Heart right ventricle (tissue), 16 donors: Measurements from ENCODE around the gene EIF4G2. TPM values are rescaled to one million over a fixed set of nuclear protein-coding genes. Genes with fewer than 3 reads are reported as not detected.

Experiments
- ATAC-seq, 8 donors: fragments of 200-7000 bp; cut with Tn5 transposase; one replicate each; pipeline ENCODE4 v1.9.1; 2020; ENCODE audit warnings: mild to moderate bottlenecking in 8 of 8, moderate library complexity in 8 of 8, moderate number of reproducible peaks in 1 of 8
- DNase-seq, 2 donors: peaks; one replicate each; pipeline ENCODE4 v3.0.0-alpha.2; 2020
- H3K27ac ChIP-seq, 10 donors: fragments of 200-600 bp; sonication (generic) in 2 of 10; one replicate each; pipeline versions ENCODE4 v1.5.0 to v1.8.0; 2020 to 2022; ENCODE audit warnings: mild to moderate bottlenecking in 3 of 10
- H3K27me3 ChIP-seq, 7 donors: fragments of 200-600 bp; one replicate each; pipeline ENCODE4 v1.8.0; 2021 to 2022; ENCODE audit warnings: mild to moderate bottlenecking in 2 of 7
- H3K36me3 ChIP-seq, 9 donors: fragments of 200-600 bp; sonication (generic) in 1 of 9; one replicate each; pipeline versions ENCODE4 v1.5.0 to v1.8.0; 2020 to 2022; ENCODE audit warnings: mild to moderate bottlenecking in 2 of 9
- H3K4me1 ChIP-seq, 9 donors: fragments of 200-600 bp; sonication (generic) in 1 of 9; one replicate each; pipeline versions ENCODE4 v1.5.0 to v1.8.0; 2020 to 2022; ENCODE audit warnings: mild to moderate bottlenecking in 4 of 9
- H3K4me3 ChIP-seq, 10 donors: fragments of 200-600 bp; sonication (generic) in 2 of 10; one replicate each; pipeline versions ENCODE4 v1.5.0 to v1.8.0; 2020 to 2022; ENCODE audit warnings: mild to moderate bottlenecking in 7 of 10, moderate library complexity in 2 of 10
- H3K9me3 ChIP-seq, 11 donors: fragments of 200-600 bp in 10 of 11; sonication (generic) in 2 of 11; one replicate each; pipeline versions ENCODE4 v1.5.0 to v1.8.0; 2013 to 2022; ENCODE audit warnings: mild to moderate bottlenecking in 2 of 11, control low read depth in 1 of 11, moderate library complexity in 1 of 11
- WGBS, 2 donors: extraction: QIAGEN DNeasy Blood & Tissue Kit; methylation state at CpG; one replicate each; pipeline ENCODE4 v1.1.7; 2013; ENCODE audit warnings: inconsistent platforms in 1 of 2; 5-methylcytosine and 5-hydroxymethylcytosine counted together
- intact Hi-C, 10 donors: fragments of 100-400 bp; cut with DNase I; formaldehyde crosslinking; loops; one replicate each; pipeline versions ENCODE4 v1.11.1 to v1.14.2; 2022
- polyA plus RNA-seq, 2 donors: library from polyadenylated mRNA; stranded (reverse); fragments of 200-250 nt; gene quantifications; one replicate each; pipeline ENCODE4 v1.2.3, GENCODE V29; 2013
- total RNA-seq, 10 donors: library from RNA; stranded (reverse); fragmentation: NEBNext Ultra II Directional in 3 of 10; extraction: Animal tissue kit (Norgen Biotek cat#: 25700) in 3 of 10; gene quantifications; one replicate each; pipeline versions ENCODE4 v1.2.1 to v1.2.4, GENCODE V29; 2021 to 2023
- TF ChIP-seq, protein P1 (sequence below), 9 donors: fragments of 200-600 bp; sonication (generic) in 2 of 9; IDR thresholded peaks; one replicate each; pipeline versions ENCODE4 v1.5.0 to v1.8.0; 2021 to 2022; ENCODE audit warnings: antibody characterized with exemption in 9 of 9, mild to moderate bottlenecking in 5 of 9, moderate library complexity in 1 of 9
- donor health status: Arrhythmogenic right ventricular cardiomyopathy.
- donor health status: ischemic (EF 13 %, LVEDD 7.1; RV severe dilation, severe dysfunction).
- donor health status: healthy with polysubstance abuse.
- donor health status: DM: no; HTN: yes; CAD: no.
- donor health status: DM: no; HTN: no; CAD: no.
- donor health status: ischemic (EF 25% LVEDD 6.9; RV normal size, moderate dysfunction).
- donor health status: ischemic (EF 25% LVEDD 5.7; RV mildly dilated, moderate dysfunction).
- donor health status: healthy.
- donor health status: DM: yes; HTN: yes; CAD: no.
- donor health status: Ischemic cardiomyopathy.
- donor health status: ischemic (EF 35%, LVEDD 5.7; RV mildly dilated, moderate dysfunction).
- donor health status: nonischemic (EF 11% LVEDD 7.7; RV severe dilation, severe dysfunction).
- donor health status: DM: yes; HTN: yes; CAD: no.
- donor health status: PGD.
- donor health status: ischemic (EF 29% LVEDD 5.4; RV normal size, mild dysfunction).
- donor health status: nonischemic (EF 23%, LVEDD 6.1; RV moderate dilation, normal function).

EIF4G2 gene
- total and polyA plus RNA-seq, 12 donors: 119 to 1,076 (median 906) TPM

DNA sequence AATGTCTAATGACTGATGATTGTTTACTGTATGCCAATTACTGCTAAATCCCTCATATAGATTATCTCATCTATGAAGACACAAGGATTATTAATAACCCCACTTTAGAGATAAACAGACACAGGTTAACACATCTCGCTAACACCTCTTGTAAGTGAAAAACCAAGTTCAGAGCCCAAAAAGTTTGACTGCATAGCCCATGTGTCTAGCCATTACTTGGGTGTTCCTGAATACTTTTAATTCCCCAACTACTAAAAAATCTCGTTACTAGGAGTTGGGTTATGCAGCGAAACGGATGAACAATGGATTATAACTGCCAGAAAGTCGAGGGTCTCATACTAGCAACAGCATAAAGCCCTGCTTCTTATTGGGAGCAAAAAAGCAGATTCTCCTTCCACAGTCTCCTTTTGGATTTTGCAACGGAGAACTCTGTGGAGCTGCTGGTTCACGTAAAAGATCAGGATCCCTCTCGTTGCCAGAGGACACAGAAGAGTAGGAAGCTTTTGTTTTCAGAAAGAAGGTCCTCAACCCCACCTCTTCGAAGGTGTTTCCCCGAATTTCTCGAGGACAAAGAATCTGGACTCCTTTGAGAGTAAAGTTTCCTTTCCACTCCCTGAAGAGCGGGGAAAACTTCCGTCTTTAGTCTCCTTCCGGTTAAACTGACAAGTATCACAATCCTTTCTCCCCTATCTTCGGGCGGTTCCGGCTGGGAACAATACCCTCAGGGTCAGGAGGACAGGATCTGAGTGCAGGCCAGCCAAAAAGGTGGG lies 48.1 kb upstream of the EIF4G2 start:
- TF ChIP-seq, protein P1, sequence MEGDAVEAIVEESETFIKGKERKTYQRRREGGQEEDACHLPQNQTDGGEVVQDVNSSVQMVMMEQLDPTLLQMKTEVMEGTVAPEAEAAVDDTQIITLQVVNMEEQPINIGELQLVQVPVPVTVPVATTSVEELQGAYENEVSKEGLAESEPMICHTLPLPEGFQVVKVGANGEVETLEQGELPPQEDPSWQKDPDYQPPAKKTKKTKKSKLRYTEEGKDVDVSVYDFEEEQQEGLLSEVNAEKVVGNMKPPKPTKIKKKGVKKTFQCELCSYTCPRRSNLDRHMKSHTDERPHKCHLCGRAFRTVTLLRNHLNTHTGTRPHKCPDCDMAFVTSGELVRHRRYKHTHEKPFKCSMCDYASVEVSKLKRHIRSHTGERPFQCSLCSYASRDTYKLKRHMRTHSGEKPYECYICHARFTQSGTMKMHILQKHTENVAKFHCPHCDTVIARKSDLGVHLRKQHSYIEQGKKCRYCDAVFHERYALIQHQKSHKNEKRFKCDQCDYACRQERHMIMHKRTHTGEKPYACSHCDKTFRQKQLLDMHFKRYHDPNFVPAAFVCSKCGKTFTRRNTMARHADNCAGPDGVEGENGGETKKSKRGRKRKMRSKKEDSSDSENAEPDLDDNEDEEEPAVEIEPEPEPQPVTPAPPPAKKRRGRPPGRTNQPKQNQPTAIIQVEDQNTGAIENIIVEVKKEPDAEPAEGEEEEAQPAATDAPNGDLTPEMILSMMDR (IDR thresholded peaks at IDR 0.05): no peak
- H3K27me3 ChIP-seq: no peaks in the 10 kb centered on the region
- ATAC-seq (peak; percentile 8 to 40 (median 20)), DNase-seq (peak in 1 of 2 donors; percentile 43)
- 2 to 3% methylated on average over 17 of the region's 17 CpGs for WGBS, 2 donors
- H3K4me3 ChIP-seq: peak overlapping the region; percentile 70 to 89 (median 84)
- peak overlapping the region; percentile 90 to 99 (median 98) for H3K27ac ChIP-seq
- intact Hi-C loops: loop anchor here in 6 of 10 donors (2.0 to 10.0 kb wide), 7 partner anchors 45 to 75 kb away; partner anchors contain the start of gene EIF4G2 (in 3 of the 6)
- H3K4me1 ChIP-seq: peaks cover 0 to 49% (median 26%) of the 10 kb centered on the region in 9 donors
- peaks cover 0 to 44% (median 38%) of the 10 kb centered on the region in 9 donors for H3K36me3 ChIP-seq
- no peaks in the 10 kb centered on the region for H3K9me3 ChIP-seq

DNA sequence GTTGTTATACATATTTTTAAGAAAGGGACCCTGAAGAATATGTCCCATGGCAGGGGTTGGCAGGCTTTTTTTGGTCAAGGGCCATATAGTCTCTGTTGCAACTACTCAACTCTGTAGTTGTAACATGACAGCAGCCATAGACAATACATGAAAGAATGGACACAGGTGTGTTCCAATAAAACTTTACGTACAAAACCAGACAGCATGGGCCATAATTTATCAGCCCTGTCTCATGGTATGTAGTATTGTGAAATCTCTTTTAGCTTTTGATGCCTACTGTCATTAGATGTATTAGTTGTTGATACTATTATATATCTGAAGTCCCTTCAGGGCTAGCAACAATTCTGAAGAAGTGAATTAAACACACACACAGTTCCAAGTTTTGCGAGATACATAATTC lies 46.6 kb upstream of the EIF4G2 start:
- intact Hi-C loops: loop anchor here in 5 of 10 donors (5.0 to 10.0 kb wide), 6 partner anchors 47 to 77 kb away; partner anchors contain the start of gene EIF4G2 (in 1 of the 5)
- peak overlapping the region in 3 of 10 donors; percentile 98 to 99 (median 99) for H3K27ac ChIP-seq
- peaks cover 0 to 46% (median 22%) of the 10 kb centered on the region in 9 donors for H3K4me1 ChIP-seq
- peak overlapping the region in 1 of 10 donors; percentile 83 for H3K4me3 ChIP-seq
- TF ChIP-seq, protein P1 (IDR thresholded peaks at IDR 0.05): no peak
- peaks cover 0 to 52% (median 38%) of the 10 kb centered on the region in 9 donors for H3K36me3 ChIP-seq
- DNase-seq (no peak), ATAC-seq (no peak)
- WGBS, 2 donors: 97 to 99% methylated on average over 2 of the region's 2 CpGs
- no peaks in the 10 kb centered on the region for H3K27me3 ChIP-seq
- no peaks in the 10 kb centered on the region for H3K9me3 ChIP-seq

DNA sequence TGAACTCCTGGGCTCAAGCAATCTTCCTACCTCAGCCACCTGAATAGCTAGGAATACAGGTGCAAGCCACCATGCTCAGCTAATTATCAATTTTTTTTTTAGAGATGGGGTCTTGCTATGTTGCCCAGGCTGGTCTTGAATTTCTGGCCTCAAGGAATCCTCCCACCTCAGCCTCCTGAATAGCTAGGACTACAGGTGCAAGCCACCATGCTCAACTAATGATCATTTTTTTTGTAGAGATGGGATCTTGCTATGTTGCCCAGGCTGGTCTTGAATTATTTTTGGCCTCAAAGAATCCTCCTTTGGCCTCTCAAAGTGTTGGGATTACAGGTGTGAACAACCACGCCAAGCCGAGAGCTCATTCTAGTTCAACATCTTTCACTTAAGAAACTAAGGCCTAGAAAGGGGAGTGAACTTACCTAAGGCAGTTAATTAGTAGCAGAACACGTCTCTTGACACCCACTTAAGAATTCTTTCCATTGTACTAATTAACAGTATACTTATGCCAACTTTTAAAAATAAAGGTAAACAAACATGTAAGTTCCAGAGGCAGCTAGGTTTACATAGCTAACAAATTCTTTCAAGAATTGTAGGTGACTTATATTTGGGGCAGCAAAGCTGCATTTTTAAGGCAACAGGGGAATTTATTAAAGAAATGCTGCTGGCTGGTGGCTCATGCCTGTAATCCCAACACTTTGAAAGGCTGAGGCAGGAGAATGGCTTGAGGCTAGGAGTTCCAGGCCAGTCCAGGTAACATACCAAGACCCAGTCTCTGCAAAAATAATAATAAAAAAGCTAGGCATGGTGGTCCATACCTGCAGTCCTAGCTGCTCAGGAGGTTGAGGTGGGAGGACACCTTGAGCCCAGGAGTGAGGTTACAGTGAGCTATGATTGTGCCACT lies 39.5 kb upstream of the EIF4G2 start:
- Histone ChIP-seq H3K27me3 (no peaks in the 10 kb centered on the region), H3K4me3 (no peak overlapping the region), H3K36me3 (peaks cover 0 to 26% (median 11%) of the 10 kb centered on the region in 9 donors), H3K27ac (peak overlapping the region in 5 of 10 donors; percentile 1 to 54 (median 16)), H3K4me1 (peaks cover 0 to 31% (median 5%) of the 10 kb centered on the region in 9 donors), H3K9me3 (no peaks in the 10 kb centered on the region)
- ATAC-seq (peak in 1 of 8 donors; percentile 40), DNase-seq (no peak)
- WGBS, 2 donors: 62 to 81% methylated on average over 3 of the region's 3 CpGs
- intact Hi-C loops: loop anchor here in 3 of 10 donors (5.0 kb wide), 1 partner anchor 36 kb away; no protein-coding TSS in a partner anchor
- TF ChIP-seq, protein P1 (IDR thresholded peaks at IDR 0.05): no peak

DNA sequence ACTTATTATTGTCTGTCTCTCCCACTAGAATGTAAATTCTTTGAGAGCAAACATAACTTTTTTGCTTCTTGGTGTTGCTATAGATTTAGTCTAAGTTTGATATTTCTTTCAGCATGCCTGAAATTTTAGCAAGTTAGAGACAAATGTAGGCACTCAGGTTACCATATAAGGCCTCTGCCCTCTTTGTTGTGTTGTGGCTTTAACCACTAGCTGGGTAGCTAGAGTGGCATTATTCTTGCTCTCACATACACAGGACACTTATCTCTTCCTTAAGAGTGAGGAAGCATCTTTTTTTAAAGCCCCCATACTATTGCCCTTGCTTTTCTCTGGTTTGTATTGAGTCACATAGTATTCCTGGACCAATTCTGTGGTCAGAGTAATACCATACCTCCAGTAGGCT lies 37.9 kb upstream of the EIF4G2 start:
- intact Hi-C loops: loop anchor here in 3 of 10 donors (5.0 kb wide), 1 partner anchor 34 kb away; no protein-coding TSS in a partner anchor
- H3K4me3 ChIP-seq: no peak overlapping the region
- peaks cover 0 to 27% (median 5%) of the 10 kb centered on the region in 9 donors for H3K4me1 ChIP-seq
- DNase-seq: no peak
- H3K27me3 ChIP-seq: no peaks in the 10 kb centered on the region
- ATAC-seq: no peak
- peak overlapping the region in 1 of 10 donors; percentile 42 for H3K27ac ChIP-seq
- no peaks in the 10 kb centered on the region for H3K9me3 ChIP-seq
- H3K36me3 ChIP-seq: peaks cover 0 to 10% (median 0%) of the 10 kb centered on the region in 9 donors
- TF ChIP-seq, protein P1 (IDR thresholded peaks at IDR 0.05): no peak
